8988T (cell line): Measurements from ENCODE around the gene TTC34.

ENCODE experiments used
- DNase-seq: peaks from one replicate; pipeline ENCODE4 v3.0.0; 2011

TTC34 gene

DNA sequence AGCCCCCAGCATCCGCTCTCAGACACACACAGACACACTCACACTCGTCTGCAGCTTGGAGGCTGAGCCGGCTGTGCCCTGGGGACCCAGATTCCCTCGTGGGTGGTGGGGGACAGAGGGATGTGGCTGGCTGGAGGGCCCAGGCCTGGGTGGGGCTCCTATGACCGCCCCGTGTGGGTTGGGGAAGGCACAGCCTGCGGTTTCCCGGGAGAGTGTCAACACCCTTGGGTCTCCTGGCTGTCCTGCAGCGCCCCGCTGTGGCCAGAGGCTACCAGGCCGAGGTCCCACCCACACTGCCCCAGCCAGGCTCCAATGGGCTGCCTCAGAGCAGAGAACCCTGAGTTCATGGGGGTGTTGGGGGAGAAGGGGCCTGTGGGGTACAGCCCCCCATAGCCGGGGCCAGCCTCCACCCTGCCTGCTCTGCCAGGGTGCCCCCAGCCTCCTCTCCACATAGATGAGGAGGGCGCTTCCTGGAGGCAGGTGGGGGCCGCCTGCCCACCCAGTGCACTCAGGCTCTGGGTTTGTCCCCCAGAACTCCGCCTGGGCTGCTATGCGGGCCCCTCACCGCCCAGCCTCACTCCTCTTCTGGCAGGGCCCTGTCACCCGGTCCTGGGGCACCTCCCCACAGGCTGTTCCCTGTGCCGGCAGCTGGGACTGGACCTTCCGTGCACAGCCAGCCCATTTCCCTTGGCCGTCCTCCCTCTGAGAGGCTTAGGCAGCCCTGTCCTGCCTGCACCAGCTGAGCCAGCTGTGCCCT lies at the start of gene TTC34:
Gene TTC34 (minus strand): TSS at position 159 of the 757 bp plus-strand sequence. CDS start 866 bp downstream, outside the sequence.
- DNase-seq, result peak; percentile 84

GRCh38 chr1:2850502-2850901 lies 49.0 kb upstream of the TTC34 start:
- no peak for DNase-seq

DNA sequence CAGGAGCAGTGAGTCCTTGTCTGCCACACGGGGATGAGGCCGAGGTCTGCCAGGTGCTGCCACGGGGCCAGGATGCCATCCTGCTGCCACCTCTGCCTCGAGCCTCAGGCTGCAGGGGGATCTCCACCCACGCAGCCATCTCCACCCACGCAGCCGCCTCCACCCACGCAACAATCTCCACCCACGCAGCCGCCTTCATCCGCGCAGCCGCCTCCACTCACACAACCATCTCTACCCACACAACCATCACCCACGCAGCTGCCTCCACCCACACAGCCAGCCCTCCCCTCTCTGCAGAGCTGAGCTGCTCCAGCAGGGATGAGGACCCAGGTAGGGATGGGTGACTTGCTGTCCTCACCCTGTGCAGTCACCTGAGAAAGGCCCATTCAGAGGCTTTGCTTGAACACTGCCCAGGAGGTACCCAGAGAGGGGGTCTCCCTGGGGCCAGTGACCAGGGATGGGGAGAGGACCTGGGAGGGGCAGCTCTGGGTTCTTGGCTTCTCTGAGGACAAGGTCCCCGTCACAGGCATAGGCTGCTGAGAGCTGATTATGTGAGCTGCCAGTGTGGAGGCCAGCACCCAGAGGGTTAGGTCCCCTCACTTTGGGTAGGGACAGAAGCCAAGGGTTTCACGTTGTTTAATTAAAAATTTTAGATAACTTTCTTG lies 46.6 kb upstream of the TTC34 start:
- DNase-seq, result no peak

- no peak for DNase-seq
Measured at GRCh38 chr1:2847086-2847985, 45.8 kb upstream of the TTC34 start.

DNA sequence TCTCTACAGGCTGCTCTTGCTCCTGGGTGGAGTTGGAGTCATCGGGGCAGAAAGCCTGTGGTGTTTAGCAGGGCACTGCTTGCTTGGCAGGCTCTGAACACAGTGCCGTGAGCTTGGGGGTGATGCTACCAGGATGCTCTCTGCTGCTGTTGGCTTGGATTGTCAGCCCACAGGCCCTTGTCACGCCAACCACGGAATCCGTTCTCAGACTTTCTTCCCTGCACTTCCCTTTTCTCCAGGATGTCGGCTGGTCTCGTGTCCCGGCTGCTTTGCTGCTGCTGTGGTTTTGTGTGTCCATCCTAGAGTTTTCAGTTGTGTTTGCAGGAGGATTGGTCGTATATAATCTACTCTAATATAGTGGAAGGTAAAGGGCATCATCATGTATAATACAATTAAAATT lies 44.4 kb upstream of the TTC34 start:
- no peak for DNase-seq

- DNase-seq, result no peak
Measured at GRCh38 chr1:2840036-2840809, 38.7 kb upstream of the TTC34 start.

GRCh38 chr1:2837823-2838222 lies 36.3 kb upstream of the TTC34 start:
- DNase-seq, result no peak

- DNase-seq, result no peak
Measured at GRCh38 chr1:2837316-2837715, 35.8 kb upstream of the TTC34 start.

- no peak for DNase-seq
Measured at GRCh38 chr1:2836333-2836970, 35.0 kb upstream of the TTC34 start.

- DNase-seq, result no peak
Measured at GRCh38 chr1:2835650-2836159, 34.2 kb upstream of the TTC34 start.

- DNase-seq, result no peak
Measured at GRCh38 chr1:2834741-2835564, 33.5 kb upstream of the TTC34 start.

DNA sequence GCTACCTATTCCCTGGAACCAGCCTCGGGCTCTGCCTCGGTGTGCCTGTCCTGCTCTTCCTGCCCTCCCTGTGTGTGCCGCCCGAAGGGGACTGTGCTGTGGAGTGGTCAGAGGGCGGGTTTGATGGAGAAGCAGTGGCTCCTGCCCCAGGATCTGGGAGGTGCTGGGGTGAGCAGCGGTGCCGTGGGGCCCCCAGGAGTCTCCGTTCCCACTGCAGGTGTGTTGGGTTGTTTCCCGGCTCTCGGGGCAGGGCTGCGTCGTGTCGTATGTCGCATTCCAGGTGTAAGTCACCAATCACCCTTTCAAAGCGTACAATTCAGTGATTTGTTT lies 32.6 kb upstream of the TTC34 start:
- DNase-seq, result no peak

- DNase-seq, result no peak
Measured at GRCh38 chr1:2833454-2834145, 32.1 kb upstream of the TTC34 start.

DNA sequence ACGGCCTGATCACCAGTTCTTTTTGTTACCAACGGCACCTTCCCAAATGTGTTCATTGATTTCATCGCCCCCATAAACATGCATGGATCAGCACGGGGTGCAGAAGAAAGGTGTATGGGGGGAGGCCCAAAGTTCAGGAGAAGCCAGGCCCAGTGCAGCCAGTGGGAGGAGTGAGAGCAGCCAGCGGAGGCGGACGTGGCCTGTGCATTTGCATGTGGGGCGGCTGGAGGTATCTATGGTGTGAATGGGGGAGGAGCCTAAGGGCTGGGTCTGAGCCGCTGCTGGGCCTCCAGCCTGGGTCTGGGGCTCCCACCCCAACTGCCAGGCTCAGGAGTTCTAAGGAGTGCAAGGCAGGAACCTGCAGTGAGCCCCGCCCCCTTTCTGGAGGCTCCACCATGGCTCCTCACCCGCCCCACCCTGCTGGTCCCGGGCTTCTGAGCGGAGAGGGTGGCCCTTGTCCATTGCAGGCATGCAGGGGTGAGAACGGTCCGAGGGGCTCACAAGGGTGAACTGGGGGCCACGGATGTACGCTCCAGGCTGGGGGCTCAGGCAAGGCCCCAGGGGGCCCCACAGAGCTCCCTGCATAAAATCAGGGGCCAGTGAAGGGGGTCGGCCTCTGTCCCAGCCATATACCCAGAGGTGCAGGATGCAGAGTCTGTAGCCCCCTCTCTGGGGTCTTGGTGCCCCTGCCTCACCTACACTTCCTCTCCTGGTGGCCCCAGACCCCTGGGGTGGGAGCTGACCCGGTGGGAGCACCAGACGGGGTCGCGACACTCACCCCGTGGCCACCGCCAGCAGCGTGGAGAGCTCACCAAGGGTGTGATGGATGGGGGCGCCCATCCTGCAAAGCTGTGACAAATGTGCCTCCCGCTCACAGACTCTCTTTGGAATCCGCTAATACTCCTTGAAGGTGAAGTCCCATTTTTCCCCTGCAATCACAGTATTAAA lies 31.3 kb upstream of the TTC34 start:
- DNase-seq, result no peak

DNA sequence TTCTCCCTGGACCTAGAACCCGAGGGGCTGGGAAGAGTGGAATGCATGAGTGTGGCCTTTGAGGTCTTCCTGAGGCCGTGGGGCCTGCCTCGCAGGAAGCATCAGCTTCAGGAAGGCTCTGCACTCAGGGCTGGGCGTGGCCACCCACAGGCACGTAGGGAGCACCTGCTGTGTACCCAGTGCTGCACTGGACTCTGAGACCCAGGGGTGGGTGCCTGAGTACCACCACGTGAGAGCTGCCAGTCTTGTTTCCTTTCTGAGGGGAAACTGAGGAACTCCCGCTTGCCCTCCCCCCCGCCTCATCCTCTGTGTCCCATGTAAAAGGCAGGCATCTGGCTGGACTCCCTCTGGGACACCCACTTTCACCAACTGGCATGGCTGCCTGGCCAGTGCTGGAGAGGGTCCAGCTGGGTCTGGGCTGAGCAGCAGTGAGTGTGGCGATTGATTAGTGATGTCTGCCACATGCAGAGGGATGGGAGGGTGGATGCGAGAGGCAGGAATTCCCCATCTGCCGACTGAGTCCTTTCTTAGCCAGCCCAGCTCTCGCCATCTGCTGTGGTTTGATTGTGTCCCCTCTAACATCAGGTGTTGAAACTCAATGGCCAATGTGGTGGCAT lies 30.2 kb upstream of the TTC34 start:
- DNase-seq, result no peak

DNA sequence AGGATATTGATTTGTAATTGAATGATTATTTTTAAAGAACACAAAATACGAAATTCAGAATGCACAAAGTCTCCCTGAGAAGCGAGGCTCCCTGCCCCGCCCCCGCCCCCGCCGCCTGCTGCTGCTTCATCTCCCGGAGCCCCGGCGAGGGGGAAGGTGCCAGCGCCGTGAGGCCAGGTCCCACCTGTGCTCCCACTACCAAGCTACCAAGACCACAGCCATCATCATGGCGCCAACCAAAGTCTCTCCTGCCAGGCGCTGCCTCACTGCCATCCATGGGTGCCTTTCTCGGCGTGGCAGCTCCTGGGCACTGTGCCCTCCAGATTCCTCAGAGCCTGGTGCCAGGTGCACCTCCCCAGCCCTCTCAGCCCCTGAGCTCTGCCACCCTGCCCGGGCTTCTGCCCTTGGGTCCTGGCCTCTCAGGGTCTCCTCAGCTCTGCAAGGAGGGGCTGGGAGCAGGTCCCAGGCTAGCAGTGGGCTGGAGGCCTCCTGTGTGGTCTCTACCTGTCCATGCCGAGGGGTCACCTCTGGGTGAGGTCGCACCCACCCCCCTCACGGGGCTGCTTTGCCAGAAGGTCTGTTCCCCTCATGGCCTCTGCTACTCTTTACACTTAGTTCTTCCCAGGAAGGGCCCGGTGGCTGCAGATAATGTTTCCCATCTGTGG lies 29.4 kb upstream of the TTC34 start:
- DNase-seq, result no peak

DNA sequence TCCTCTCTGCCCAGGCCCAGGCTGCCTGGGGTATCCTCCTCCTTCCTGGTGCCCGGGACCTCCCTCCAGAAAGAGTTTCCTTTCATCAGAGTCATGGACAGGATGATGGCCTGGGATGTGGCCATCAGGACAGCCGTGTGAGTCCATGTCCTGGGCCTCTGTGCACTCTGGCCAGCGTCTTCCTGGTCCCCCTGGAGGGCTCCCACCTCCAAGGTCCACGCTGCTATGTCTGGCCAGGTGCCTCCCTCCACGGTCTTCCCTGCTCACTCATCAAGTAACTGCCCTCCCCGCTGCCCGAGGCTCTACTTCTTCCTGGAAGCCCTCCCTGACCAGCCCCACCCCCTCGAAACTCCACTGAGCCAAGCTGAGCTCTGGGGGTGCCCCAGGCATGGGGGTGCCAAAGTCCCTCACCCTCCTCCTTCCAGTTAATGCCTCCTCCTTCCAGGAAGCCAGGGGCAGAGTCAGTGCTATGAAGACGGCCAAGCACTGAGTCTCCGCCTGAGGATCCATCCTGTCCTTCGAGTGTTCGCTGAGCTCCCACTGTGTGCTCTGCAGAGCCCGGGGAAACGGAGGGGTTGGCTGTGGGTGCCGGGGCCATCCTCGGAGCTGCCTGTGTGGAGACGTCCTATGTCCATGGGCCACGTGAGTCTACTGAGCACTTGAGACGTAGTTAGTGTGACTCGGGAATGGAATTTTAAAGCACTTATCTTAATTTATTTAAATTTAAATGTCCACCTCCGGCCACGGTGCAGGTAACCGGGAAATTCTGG lies 28.5 kb upstream of the TTC34 start:
- DNase-seq, result no peak
